ENCODE measurements around the gene ABCB10.

DNA sequence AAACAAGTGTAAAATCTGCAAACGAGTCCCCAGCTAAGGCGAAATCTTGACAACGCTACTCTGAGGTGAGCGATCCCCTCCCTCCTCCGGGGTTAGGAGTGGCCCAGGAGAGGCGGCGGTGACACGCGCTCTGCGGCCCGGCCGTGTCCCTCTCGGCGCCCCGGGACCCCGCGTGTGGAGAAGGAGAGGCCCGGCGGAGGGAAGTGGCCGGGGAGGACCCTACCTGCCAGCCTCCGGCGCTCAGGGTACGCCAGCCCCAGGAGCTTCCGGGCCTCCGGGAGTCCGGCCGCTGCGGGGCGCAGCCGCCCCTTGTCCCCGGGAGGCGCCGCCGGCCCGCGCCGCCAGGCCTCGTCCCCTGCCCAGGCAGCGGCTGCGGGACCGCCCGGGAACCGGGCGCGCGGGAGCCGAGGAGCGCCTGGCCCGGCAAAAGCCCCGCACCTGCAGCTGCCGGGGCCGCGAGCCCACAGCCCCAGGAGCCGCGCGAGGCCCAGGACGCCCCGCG is 543 bp downstream of the ABCB10 start:
- TF ChIP-seq, protein P1, sequence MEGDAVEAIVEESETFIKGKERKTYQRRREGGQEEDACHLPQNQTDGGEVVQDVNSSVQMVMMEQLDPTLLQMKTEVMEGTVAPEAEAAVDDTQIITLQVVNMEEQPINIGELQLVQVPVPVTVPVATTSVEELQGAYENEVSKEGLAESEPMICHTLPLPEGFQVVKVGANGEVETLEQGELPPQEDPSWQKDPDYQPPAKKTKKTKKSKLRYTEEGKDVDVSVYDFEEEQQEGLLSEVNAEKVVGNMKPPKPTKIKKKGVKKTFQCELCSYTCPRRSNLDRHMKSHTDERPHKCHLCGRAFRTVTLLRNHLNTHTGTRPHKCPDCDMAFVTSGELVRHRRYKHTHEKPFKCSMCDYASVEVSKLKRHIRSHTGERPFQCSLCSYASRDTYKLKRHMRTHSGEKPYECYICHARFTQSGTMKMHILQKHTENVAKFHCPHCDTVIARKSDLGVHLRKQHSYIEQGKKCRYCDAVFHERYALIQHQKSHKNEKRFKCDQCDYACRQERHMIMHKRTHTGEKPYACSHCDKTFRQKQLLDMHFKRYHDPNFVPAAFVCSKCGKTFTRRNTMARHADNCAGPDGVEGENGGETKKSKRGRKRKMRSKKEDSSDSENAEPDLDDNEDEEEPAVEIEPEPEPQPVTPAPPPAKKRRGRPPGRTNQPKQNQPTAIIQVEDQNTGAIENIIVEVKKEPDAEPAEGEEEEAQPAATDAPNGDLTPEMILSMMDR (IDR thresholded peaks at IDR 0.05; ENCODE audit: low read depth, low read length, poor library complexity, severe bottlenecking), result no peak
- no peak for TF ChIP-seq EZH2phosphoT487 (IDR thresholded peaks at IDR 0.05; ENCODE audit: borderline replicate concordance, low read length)
